Activated T-helper 2 cell treated with anti-CD3 and anti-CD28 coated beads, Interferon-gamma antibody, Interleukin-2, Interleukin-4, amounts not matched to agents 10 μg/mL and 5 μg/mL and 100 μg/mL, durations not matched to agents 14 hours and 24 hours and 36 hours (primary cell): Measurements from ENCODE around the gene CPXM2. TPM values are rescaled to one million over a fixed set of nuclear protein-coding genes. Genes with fewer than 3 reads are reported as not detected.

Experiments used
- DNase-seq: peaks from one replicate; pipeline ENCODE4 v3.0.0; 2021; ENCODE audit warnings: low spot score
- H3K27ac Mint-ChIP-seq: one replicate; pipeline ENCODE4 v1.8.0; 2021; ENCODE audit warnings: mixed read lengths
- H3K27me3 Mint-ChIP-seq: one replicate; pipeline ENCODE4 v1.8.0; 2021; ENCODE audit warnings: low read depth, mixed read lengths
- H3K36me3 Mint-ChIP-seq: one replicate; pipeline ENCODE4 v1.8.0; 2021; ENCODE audit warnings: low read depth, mixed read lengths
- H3K4me1 Mint-ChIP-seq: one replicate; pipeline ENCODE4 v1.8.0; 2021; ENCODE audit warnings: low read depth, mixed read lengths
- H3K4me3 Mint-ChIP-seq: one replicate; pipeline ENCODE4 v1.8.0; 2021; ENCODE audit warnings: low read depth, mild to moderate bottlenecking, moderate library complexity, mixed read lengths
- H3K9me3 Mint-ChIP-seq: one replicate; pipeline ENCODE4 v1.8.0; 2021; ENCODE audit warnings: mixed read lengths
- intact Hi-C: fragments of 100-400 bp; cut with micrococcal nuclease; formaldehyde crosslinking; loops from one replicate; pipeline ENCODE4 v1.15.1; 2023
- total RNA-seq: library from RNA; stranded (reverse); gene quantifications from 2 replicates; pipeline ENCODE4 v1.2.3, GENCODE V29; 2022

CPXM2 gene
- total RNA-seq, 1 donor from 2014 or later = not detected

DNA sequence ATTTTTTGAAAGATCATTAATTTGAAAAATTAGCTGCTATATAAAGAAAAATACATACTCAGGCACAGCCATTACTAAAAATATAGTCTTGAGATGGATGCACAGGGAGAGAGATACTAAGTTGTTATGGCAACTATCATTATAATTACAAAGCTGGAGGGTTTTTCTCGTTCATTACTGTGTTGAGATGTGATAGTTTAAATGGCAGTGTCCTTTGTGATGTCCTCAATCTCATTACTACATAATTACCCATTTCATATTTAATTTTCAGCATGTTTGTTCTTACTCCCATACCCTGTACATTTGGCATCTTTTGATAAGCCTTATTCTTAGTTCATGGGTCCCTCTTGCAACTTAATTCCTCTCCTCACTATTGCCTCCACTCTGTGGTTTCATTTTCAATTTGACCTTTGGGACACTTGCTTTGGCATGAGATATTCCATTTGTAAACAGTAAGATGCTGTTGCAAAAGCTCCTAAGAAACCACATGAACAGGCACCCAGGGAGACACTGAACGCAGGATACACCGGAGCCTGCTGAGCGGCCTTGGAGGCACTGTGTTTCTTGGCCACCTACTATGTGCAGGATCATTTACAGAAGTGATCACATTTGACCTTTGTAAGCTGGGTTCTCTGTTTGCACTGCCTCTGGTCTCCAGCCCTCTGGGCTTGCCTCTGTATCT lies 4.8 kb upstream of the CPXM2 start:
- H3K36me3 Mint-ChIP-seq = no peaks in the 10 kb centered on the region
- H3K4me3 Mint-ChIP-seq = no peak overlapping the region
- intact Hi-C loops = no loop called here
- H3K27ac Mint-ChIP-seq = no peak overlapping the region
- H3K9me3 Mint-ChIP-seq = no peaks in the 10 kb centered on the region
- H3K27me3 Mint-ChIP-seq = peaks cover 6% of the 10 kb centered on the region
- no peaks in the 10 kb centered on the region for H3K4me1 Mint-ChIP-seq
- no peak for DNase-seq

DNA sequence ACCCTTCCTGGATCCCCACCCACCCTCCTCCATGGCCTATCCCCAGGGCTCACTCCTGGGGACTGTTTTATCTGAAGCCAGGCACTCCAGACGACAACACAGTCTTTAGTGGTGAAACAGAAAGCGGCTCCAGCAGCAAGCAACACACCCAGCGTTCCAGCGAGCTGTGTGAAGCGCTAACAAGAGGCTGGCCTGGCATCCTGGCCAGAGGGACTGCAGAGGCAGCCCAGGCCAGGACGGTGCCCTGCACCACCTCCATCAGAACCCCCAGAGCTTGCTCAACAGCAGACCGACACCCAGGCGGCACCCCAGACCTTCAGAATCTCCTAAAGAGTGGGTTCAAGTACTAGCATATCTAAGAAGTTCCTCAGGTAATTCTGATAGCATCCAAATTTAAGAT lies 2.0 kb upstream of the CPXM2 start:
- intact Hi-C loops = no loop called here
- Mint-ChIP-seq H3K27ac (no peak overlapping the region), H3K4me3 (no peak overlapping the region), H3K9me3 (no peaks in the 10 kb centered on the region), H3K4me1 (no peaks in the 10 kb centered on the region), H3K36me3 (no peaks in the 10 kb centered on the region), H3K27me3 (peaks cover 21% of the 10 kb centered on the region)
- DNase-seq = no peak

DNA sequence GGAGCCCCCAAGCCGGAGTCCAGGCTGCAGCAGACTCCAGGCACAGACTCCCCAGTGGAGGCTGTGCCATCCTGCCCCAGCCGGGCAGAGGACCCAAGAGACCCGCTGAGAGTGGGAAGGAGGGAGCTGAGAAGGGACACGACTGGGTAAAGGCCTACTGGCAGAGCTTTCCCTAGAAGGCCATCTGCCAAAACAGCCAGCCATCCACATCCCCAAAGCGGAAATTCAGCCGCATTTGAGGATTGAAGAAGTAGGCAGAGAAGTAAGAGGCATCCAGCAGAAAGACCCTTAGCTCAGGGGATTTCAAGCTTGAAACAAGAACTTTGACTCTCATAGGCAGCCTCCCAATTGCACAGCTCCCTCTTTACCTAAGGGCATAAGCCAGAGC lies 857 bp downstream of the CPXM2 start:
- no peak overlapping the region for H3K4me3 Mint-ChIP-seq
- H3K27ac Mint-ChIP-seq = no peak overlapping the region
- intact Hi-C loops = no loop called here
- peaks cover 25% of the 10 kb centered on the region for H3K27me3 Mint-ChIP-seq
- no peaks in the 10 kb centered on the region for H3K4me1 Mint-ChIP-seq
- DNase-seq = no peak
- no peaks in the 10 kb centered on the region for H3K9me3 Mint-ChIP-seq
- no peaks in the 10 kb centered on the region for H3K36me3 Mint-ChIP-seq

DNA sequence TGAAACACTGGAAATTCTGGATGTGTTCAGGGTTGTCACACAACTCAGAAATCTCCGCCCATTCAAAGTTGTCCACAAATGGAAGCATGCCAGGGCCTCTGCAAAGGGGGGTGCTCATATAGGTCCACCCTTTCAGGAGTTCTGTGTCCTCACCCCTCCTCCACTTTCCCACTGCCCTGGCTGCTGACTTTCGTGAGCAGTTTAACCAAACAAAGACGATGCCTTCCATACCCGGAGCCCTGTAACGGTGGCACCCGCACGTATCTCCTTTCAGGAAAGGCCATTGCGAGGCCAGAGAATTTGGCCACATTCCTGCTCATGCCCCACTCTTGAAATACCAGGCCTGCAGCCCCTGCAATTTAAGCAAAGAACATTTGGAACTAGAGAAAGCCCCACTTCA lies 1.4 kb downstream of the CPXM2 start:
- H3K4me1 Mint-ChIP-seq = no peaks in the 10 kb centered on the region
- intact Hi-C loops = no loop called here
- H3K36me3 Mint-ChIP-seq = no peaks in the 10 kb centered on the region
- peaks cover 25% of the 10 kb centered on the region for H3K27me3 Mint-ChIP-seq
- no peak for DNase-seq
- no peak overlapping the region for H3K4me3 Mint-ChIP-seq
- H3K27ac Mint-ChIP-seq = no peak overlapping the region
- no peaks in the 10 kb centered on the region for H3K9me3 Mint-ChIP-seq

DNA sequence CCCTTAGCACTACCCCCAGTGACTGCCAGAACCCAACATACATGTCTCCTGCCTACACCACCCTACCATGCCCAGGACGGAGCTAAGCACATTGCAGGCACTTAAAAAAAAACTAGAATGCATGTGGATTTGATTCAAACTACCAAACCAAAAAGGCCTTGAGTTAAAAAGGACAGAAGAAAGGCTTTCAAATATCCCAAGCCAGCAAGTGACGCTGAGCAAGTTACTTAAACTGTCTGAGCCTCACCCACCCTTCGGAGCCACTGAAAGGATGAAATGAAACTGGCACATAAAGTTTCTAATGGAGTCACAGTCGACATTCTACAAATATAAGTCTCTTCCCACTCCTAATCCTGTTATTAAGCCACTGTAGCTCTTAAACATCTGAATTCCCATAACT lies 1.8 kb downstream of the CPXM2 start:
- H3K9me3 Mint-ChIP-seq = no peaks in the 10 kb centered on the region
- intact Hi-C loops = no loop called here

DNA sequence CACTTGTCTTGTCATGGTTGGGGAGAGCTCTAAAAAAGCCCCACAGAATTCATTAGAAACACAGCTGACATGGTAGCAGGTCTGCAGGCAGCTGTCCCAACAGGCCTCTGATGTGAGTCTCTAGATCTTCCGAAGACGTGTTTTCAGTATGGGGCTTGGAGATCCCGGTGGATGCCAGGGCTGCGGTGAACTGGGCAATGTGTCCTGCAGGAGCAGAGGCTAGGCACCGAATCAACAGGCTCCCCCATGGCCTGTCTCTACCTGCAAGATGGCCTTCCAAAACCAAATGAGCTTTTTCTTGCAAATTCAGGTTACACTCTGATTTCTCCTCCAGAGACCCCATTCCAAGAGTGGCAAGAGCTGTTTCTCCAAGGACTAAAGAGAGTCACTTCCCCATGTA lies 2.9 kb downstream of the CPXM2 start:
- no peak overlapping the region for H3K27ac Mint-ChIP-seq
- peaks cover 25% of the 10 kb centered on the region for H3K27me3 Mint-ChIP-seq
- no peak for DNase-seq
- intact Hi-C loops = no loop called here
- no peaks in the 10 kb centered on the region for H3K4me1 Mint-ChIP-seq
- H3K4me3 Mint-ChIP-seq = no peak overlapping the region
- no peaks in the 10 kb centered on the region for H3K9me3 Mint-ChIP-seq
- H3K36me3 Mint-ChIP-seq = no peaks in the 10 kb centered on the region

More for the DNA sequence above, 1.8 kb downstream of the CPXM2 start:
- H3K4me1 Mint-ChIP-seq = no peaks in the 10 kb centered on the region
- no peak overlapping the region for H3K4me3 Mint-ChIP-seq
- no peak overlapping the region for H3K27ac Mint-ChIP-seq
- H3K36me3 Mint-ChIP-seq = no peaks in the 10 kb centered on the region
- DNase-seq = no peak
- peaks cover 25% of the 10 kb centered on the region for H3K27me3 Mint-ChIP-seq

DNA sequence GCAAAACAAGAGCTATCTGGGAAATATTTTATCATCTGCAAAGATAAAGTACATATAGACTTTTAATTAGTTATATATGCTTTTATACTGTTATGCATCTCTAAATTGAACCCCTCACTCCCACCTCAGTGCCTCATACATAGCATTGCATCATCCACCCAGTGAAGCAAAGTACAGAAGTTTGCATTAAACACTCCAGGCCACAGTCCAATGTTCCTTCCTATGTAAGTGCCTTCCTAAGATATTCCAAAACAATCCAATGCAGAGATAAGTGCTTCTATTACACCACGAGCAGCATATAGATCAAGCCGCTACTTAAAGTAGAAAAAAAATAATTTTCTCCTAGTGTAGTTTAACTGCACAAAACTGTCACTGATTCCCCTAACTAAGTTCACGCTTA lies 3.4 kb downstream of the CPXM2 start:
- Mint-ChIP-seq H3K9me3 (no peaks in the 10 kb centered on the region), H3K4me3 (no peak overlapping the region), H3K27ac (no peak overlapping the region), H3K36me3 (no peaks in the 10 kb centered on the region), H3K27me3 (peaks cover 25% of the 10 kb centered on the region), H3K4me1 (no peaks in the 10 kb centered on the region)
- no peak for DNase-seq
- intact Hi-C loops = no loop called here

DNA sequence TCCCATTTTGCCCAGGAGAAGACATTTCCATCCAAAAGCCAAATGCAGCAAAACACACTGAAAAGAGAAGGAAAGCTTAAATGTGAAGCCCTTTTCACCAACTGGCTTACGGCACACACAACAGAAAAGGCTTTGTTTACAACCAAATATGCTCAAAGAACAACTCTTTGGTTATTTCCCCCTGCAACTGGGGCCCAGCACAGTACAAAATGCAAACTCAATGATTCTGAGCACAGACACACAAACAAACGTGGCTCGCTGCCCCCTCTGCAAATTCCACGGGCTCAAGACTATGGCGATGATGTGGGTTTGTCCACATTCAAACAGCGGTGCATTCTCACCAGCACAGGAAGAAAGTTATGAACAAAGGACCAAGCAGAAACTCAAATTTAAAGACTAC lies 5.3 kb downstream of the CPXM2 start:
- Mint-ChIP-seq H3K36me3 (no peaks in the 10 kb centered on the region), H3K4me3 (no peak overlapping the region), H3K27me3 (peaks cover 19% of the 10 kb centered on the region), H3K27ac (no peak overlapping the region), H3K9me3 (no peaks in the 10 kb centered on the region), H3K4me1 (no peaks in the 10 kb centered on the region)
- DNase-seq = no peak
- intact Hi-C loops = no loop called here

DNA sequence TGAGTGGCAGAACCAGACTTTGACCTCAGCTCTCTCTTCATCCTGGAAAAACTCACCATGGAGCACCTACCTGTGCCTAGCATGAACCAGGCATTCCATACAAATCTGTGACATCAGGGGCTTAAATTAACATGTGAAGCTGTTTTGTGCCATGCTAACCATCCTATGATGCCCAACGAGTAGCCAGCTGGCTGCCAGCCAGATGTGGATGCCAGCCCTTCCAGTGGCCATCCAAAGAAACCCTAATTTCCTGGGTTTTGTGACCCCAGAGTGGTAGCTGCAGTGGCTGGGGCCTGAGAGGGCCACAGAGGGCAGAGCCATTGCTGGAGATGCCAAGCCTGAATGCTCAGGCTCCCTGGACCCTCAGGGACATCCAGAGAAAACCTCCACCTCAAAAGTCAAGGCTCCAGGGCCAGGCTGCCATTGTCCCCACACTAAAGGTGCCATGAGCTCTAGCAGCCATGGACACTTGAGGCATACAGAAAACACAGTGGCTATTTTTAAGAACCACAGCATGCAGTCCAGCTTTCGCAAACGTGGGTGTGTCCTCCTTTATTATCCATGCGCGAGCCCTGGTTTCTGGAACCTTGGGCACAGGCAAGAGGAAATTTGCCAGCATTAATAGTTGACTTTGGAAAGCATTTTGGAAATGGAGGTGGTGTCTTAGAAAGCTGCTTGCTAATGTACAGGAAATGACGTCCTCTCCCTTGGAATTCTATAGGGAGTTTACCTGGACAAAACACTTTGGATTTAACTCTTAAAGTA lies 6.0 kb downstream of the CPXM2 start:
- no peak for DNase-seq
- Mint-ChIP-seq H3K27me3 (peaks cover 14% of the 10 kb centered on the region), H3K4me3 (no peak overlapping the region), H3K4me1 (no peaks in the 10 kb centered on the region), H3K9me3 (no peaks in the 10 kb centered on the region), H3K27ac (no peak overlapping the region), H3K36me3 (no peaks in the 10 kb centered on the region)
- intact Hi-C loops = no loop called here

DNA sequence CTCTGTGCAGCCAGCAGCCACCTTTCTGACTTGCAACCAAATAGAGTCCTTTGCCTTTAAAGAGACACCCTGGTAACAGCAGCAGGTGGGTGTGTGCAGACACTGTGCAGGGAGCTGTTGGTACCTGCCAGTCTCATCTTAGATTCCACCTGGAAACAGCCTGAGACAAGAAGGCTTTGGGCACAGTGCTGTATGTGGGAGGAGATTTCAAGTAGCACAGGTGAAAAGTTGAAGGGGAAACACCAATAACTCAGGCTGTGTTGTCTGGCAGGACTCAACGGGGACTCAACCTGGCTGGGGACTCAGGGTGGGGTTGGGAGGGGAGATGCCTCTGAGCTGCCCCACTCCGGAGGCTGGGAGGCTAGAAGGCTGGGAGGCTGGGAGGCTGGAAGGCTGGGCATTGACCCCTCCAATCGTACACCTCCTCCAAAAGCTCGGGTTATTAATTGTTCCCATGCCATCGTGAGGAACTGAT lies 6.7 kb downstream of the CPXM2 start:
- H3K4me1 Mint-ChIP-seq = no peaks in the 10 kb centered on the region
- peaks cover 8% of the 10 kb centered on the region for H3K27me3 Mint-ChIP-seq
- DNase-seq = no peak
- no peaks in the 10 kb centered on the region for H3K9me3 Mint-ChIP-seq
- intact Hi-C loops = no loop called here
- no peak overlapping the region for H3K27ac Mint-ChIP-seq
- no peak overlapping the region for H3K4me3 Mint-ChIP-seq
- no peaks in the 10 kb centered on the region for H3K36me3 Mint-ChIP-seq

DNA sequence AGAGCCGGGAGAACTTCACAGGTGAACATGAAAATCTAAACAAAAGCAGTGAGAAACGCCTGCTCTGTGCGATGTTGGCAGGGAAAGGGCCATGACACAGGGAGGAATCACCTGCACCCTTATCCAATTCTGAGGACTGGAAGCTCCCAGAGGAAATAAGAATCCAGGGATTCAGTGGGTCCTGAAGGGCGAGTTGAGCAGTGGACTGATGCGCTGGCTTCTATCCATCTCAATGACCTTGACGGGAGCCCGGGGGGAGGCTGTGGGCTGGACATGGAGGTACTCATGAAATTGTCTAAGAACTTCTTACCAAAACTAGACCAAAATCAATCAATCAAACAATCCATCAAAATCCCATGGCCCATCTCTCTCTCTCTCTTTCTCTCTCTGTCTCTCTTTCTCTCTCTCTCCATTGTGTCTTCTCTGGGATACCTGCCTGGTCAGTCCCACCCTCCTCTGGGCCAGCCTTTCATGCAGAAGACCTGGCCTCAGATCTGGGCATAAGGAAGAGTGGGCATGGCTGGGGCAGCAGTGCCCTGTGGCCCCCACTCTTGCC lies 7.2 kb downstream of the CPXM2 start:
- intact Hi-C loops = no loop called here
- Mint-ChIP-seq H3K27ac (no peak overlapping the region), H3K27me3 (peaks cover 5% of the 10 kb centered on the region), H3K4me3 (no peak overlapping the region), H3K36me3 (no peaks in the 10 kb centered on the region), H3K4me1 (no peaks in the 10 kb centered on the region), H3K9me3 (no peaks in the 10 kb centered on the region)
- no peak for DNase-seq

DNA sequence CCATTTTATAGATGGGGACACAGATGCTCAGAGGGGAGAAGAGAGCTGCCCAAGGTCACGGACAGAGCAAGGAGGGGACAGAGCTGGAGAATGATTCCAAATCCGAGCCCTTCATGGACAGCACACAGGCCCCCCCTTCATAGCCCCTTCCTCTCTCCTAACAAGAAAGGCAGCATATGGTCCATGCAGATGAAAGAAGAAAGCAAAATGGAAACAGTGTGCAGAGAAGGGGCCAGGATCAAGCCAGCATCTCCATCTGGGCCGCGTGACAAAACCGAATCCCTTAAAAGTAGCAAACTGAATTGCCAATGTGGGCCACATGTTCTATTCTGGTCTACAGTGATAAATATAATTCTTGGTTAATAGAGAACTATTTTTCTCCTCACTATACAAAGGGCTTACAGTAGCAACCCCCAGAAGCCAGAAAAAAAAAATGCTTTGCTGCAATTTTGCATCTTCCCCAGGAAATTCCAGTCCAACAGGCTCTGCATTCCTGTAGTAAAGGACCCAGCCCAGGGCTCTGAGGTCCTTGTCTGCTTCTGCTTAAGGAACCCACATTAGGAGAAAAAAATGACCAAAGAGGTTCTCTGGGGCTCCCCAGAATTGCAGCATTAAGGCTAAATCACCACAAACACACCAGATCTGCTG lies 7.8 kb downstream of the CPXM2 start:
- peaks cover 4% of the 10 kb centered on the region for H3K27me3 Mint-ChIP-seq
- no peak overlapping the region for H3K27ac Mint-ChIP-seq
- H3K9me3 Mint-ChIP-seq = no peaks in the 10 kb centered on the region
- DNase-seq = no peak
- intact Hi-C loops = no loop called here
- no peaks in the 10 kb centered on the region for H3K36me3 Mint-ChIP-seq
- H3K4me3 Mint-ChIP-seq = no peak overlapping the region
- no peaks in the 10 kb centered on the region for H3K4me1 Mint-ChIP-seq
